Measurements from ENCODE around the gene IGFN1. TPM values are rescaled to one million over a fixed set of nuclear protein-coding genes. Genes with fewer than 3 reads are reported as not detected.

Gene IGFN1
- total and polyA plus RNA-seq, 10 of the 15 experiments (the other 5 are each of a cell fraction or from before 2014, with no cell fraction given): not detected

DNA sequence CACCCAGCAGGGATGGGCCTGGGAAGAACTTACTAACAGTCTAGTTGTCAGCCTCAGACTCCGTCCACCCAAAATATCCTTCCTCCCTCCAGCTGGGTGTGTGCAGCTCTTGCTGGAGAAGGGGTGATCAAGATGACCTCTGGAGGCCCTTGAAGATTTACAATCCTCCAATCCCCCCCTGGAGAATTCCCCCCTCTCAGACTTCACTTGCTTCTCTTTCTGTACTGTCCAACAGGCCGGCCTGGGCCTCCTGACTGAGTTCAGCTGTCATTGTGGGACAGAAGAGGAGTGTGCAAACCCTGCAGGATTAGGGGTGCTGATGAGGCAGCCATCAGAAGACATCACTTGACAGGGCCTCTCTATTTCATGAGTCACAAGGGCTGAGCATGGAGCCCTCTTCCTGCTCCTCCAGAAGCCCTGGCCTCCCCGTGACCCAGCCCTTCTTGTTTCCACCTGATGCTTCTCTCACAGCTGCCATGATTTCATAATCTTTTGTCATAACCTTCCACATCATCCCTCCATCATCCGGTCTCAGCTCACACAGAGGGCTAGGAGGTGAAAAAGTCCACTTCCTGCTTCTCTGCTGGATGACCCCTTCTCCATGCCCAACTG is 17.5 kb upstream of the IGFN1 start:
- FAIRE-seq: no peak
- intact Hi-C loops (cut with micrococcal nuclease; ENCODE audit: unreplicated experiment) (no loop called here), in situ Hi-C loops (cut with MboI) (no loop called here)
- WGBS (ENCODE audit: insufficient coverage, insufficient replicate concordance, low lambda C conversion rate, missing lambda C conversion rate): 48% methylated on average over 4 of the region's 4 CpGs
- RAD21 ChIA-PET (ENCODE audit: unreplicated experiment): no interaction called here
- Histone ChIP-seq H3K27ac (ENCODE audit: control insufficient read depth, insufficient read depth) (no peak overlapping the region), H4K20me1 (ENCODE audit: control insufficient read depth, insufficient read depth) (no peaks in the 10 kb centered on the region), H3K36me3 (ENCODE audit: control insufficient read depth in 2 of 2, insufficient read depth in 2 of 2, low read length in 1 of 2) (no peaks in the 10 kb centered on the region), H2AFZ (ENCODE audit: control insufficient read depth, low read depth, low read length) (no peak overlapping the region), H3K4me1 (ENCODE audit: control insufficient read depth, insufficient read depth, low read length) (peaks cover 7% of the 10 kb centered on the region), H3K27me3 (replicated peaks in 1 of 2; ENCODE audit: control insufficient read depth in 2 of 2, insufficient read depth in 2 of 2, low read length in 1 of 2) (no peaks in the 10 kb centered on the region; a peak in 2 of 4 replicates), H3K9me3 (replicated peaks; ENCODE audit: control insufficient read depth, insufficient read depth, low read length) (no peaks in the 10 kb centered on the region), H3K79me2 (ENCODE audit: control insufficient read depth, insufficient read depth, low read length) (no peaks in the 10 kb centered on the region), H3K4me2 (ENCODE audit: control insufficient read depth, insufficient read depth) (no peak overlapping the region), H3K4me3 (no peak overlapping the region), H3K9ac (ENCODE audit: control insufficient read depth, insufficient read depth, low read length) (no peak overlapping the region)
- CTCF ChIA-PET: no interaction called here
- BruUV-seq (replicated peaks): no TSS peak
- SMC1A ChIA-PET (ENCODE audit: uncharacterized antibody, unreplicated experiment): no interaction called here
- DNase-seq (ENCODE audit: low read depth, low spot score): no peak
- ATAC-seq: no peak
- POLR2A ChIA-PET: no interaction called here
- TF ChIP-seq ZNF274 (IDR thresholded peaks at IDR 0.05; ENCODE audit: insufficient read depth, insufficient read length) (no peak), KDM1A (IDR thresholded peaks at IDR 0.05; ENCODE audit: borderline replicate concordance) (no peak), MTA3 (IDR thresholded peaks at IDR 0.05; ENCODE audit: borderline replicate concordance, low read length) (no peak), YY1 (IDR thresholded peaks at IDR 0.05; ENCODE audit: low read depth, low read length) (no peak), TAF1 (IDR thresholded peaks at IDR 0.05; ENCODE audit: borderline replicate concordance, low read depth, low read length) (no peak), POU2F2 (IDR thresholded peaks at IDR 0.05; ENCODE audit: borderline replicate concordance, low read depth, low read length) (no peak)
- TF ChIP-seq, protein P1, sequence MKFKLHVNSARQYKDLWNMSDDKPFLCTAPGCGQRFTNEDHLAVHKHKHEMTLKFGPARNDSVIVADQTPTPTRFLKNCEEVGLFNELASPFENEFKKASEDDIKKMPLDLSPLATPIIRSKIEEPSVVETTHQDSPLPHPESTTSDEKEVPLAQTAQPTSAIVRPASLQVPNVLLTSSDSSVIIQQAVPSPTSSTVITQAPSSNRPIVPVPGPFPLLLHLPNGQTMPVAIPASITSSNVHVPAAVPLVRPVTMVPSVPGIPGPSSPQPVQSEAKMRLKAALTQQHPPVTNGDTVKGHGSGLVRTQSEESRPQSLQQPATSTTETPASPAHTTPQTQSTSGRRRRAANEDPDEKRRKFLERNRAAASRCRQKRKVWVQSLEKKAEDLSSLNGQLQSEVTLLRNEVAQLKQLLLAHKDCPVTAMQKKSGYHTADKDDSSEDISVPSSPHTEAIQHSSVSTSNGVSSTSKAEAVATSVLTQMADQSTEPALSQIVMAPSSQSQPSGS (IDR thresholded peaks at IDR 0.05; ENCODE audit: low read length): no peak
- TF ChIP-seq, protein P2, sequence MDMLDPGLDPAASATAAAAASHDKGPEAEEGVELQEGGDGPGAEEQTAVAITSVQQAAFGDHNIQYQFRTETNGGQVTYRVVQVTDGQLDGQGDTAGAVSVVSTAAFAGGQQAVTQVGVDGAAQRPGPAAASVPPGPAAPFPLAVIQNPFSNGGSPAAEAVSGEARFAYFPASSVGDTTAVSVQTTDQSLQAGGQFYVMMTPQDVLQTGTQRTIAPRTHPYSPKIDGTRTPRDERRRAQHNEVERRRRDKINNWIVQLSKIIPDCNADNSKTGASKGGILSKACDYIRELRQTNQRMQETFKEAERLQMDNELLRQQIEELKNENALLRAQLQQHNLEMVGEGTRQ (IDR thresholded peaks at IDR 0.05; ENCODE audit: borderline replicate concordance, low read depth, low read length): no peak
- TF ChIP-seq, protein P3, sequence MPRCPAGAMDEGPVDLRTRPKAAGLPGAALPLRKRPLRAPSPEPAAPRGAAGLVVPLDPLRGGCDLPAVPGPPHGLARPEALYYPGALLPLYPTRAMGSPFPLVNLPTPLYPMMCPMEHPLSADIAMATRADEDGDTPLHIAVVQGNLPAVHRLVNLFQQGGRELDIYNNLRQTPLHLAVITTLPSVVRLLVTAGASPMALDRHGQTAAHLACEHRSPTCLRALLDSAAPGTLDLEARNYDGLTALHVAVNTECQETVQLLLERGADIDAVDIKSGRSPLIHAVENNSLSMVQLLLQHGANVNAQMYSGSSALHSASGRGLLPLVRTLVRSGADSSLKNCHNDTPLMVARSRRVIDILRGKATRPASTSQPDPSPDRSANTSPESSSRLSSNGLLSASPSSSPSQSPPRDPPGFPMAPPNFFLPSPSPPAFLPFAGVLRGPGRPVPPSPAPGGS (IDR thresholded peaks at IDR 0.05; ENCODE audit: borderline replicate concordance, insufficient read depth, low read depth, low read length, poor library complexity, severe bottlenecking): no peak
- TF ChIP-seq, protein P4, sequence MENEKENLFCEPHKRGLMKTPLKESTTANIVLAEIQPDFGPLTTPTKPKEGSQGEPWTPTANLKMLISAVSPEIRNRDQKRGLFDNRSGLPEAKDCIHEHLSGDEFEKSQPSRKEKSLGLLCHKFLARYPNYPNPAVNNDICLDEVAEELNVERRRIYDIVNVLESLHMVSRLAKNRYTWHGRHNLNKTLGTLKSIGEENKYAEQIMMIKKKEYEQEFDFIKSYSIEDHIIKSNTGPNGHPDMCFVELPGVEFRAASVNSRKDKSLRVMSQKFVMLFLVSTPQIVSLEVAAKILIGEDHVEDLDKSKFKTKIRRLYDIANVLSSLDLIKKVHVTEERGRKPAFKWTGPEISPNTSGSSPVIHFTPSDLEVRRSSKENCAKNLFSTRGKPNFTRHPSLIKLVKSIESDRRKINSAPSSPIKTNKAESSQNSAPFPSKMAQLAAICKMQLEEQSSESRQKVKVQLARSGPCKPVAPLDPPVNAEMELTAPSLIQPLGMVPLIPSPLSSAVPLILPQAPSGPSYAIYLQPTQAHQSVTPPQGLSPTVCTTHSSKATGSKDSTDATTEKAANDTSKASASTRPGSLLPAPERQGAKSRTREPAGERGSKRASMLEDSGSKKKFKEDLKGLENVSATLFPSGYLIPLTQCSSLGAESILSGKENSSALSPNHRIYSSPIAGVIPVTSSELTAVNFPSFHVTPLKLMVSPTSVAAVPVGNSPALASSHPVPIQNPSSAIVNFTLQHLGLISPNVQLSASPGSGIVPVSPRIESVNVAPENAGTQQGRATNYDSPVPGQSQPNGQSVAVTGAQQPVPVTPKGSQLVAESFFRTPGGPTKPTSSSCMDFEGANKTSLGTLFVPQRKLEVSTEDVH (IDR thresholded peaks at IDR 0.05; ENCODE audit: low read depth, partially characterized antibody): no peak
- TF ChIP-seq, protein P5, sequence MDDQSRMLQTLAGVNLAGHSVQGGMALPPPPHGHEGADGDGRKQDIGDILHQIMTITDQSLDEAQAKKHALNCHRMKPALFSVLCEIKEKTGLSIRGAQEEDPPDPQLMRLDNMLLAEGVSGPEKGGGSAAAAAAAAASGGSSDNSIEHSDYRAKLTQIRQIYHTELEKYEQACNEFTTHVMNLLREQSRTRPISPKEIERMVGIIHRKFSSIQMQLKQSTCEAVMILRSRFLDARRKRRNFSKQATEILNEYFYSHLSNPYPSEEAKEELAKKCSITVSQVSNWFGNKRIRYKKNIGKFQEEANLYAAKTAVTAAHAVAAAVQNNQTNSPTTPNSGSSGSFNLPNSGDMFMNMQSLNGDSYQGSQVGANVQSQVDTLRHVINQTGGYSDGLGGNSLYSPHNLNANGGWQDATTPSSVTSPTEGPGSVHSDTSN (IDR thresholded peaks at IDR 0.05; ENCODE audit: insufficient replicate concordance, low read depth, low read length): no peak
- TF ChIP-seq, protein P6, sequence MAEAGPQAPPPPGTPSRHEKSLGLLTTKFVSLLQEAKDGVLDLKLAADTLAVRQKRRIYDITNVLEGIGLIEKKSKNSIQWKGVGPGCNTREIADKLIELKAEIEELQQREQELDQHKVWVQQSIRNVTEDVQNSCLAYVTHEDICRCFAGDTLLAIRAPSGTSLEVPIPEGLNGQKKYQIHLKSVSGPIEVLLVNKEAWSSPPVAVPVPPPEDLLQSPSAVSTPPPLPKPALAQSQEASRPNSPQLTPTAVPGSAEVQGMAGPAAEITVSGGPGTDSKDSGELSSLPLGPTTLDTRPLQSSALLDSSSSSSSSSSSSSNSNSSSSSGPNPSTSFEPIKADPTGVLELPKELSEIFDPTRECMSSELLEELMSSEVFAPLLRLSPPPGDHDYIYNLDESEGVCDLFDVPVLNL (IDR thresholded peaks at IDR 0.05; ENCODE audit: low read depth, low read length): no peak

All from GM12878 (cell line).